Metanephros (tissue), 2 donors: Measurements from ENCODE around the gene GTF2A1L. TPM values are rescaled to one million over a fixed set of nuclear protein-coding genes. Genes with fewer than 3 reads are reported as not detected.

Experiments
- small RNA-seq: library from RNA; depleted of rRNA; stranded (forward); fragments of <200 nt; gene quantifications from one replicate; pipeline ENCODE3, GENCODE V24; 2014; ENCODE audit warnings: low replicate concordance
- total RNA-seq: library from RNA; depleted of rRNA; stranded (reverse); fragments of >200 nt; gene quantifications from one replicate; pipeline ENCODE4 v1.2.3, GENCODE V29; 2014

The GTF2A1L gene
- 3.9 TPM for total RNA-seq

GRCh38 chr2:48617618-48618017, at the start of gene GTF2A1L:
Gene GTF2A1L, plus strand, starts transcription at chr2:48617856. Its CDS starts 19 bp downstream, at chr2:48617875.

Small RNA genes lying within 50 kb of the gene (small RNA-seq; reads per million reads assigned to genes)
- gene TPT1P11: not detected

Other genes with a start within 250 kb of the GTF2A1L start
- gene PPP1R21, start 177.1 kb upstream of the GTF2A1L start, total RNA-seq: 42.9 TPM
- gene STON1, start 87.7 kb upstream of the GTF2A1L start, total RNA-seq: 32.5 TPM
- 1.3 TPM for gene LHCGR, start 137.9 kb downstream of the GTF2A1L start, total RNA-seq